Heart left ventricle (tissue), 16 donors: ENCODE data around the gene CXCL5. TPM values are rescaled to one million over a fixed set of nuclear protein-coding genes. Genes with fewer than 3 reads are reported as not detected.
"Not testable (repeated sequence)": the region's sequence is repeated elsewhere in the genome, so short reads cannot be mapped to it uniquely, and the experiment has no call there.

Source experiments
- ATAC-seq, 4 donors: fragments of 200-7000 bp; cut with Tn5 transposase; one replicate each; pipeline ENCODE4 v1.9.1; 2020 to 2022; ENCODE audit warnings: moderate library complexity in 4 of 4, mild to moderate bottlenecking in 3 of 4, moderate number of reproducible peaks in 1 of 4
- DNase-seq, 5 donors: peaks; one replicate each; pipeline ENCODE4 v3.0.0-alpha.2; 2020
- H3K27ac ChIP-seq, 12 donors: fragments of 200-600 bp; sonication (generic) in 4 of 12; one replicate each; pipeline versions ENCODE4 v1.5.0 to v1.8.0; 2016 to 2022; ENCODE audit warnings: mild to moderate bottlenecking in 2 of 12
- H3K27me3 ChIP-seq, 9 donors: fragments of 200-600 bp; sonication (generic) in 2 of 9; one replicate each; pipeline versions ENCODE4 v1.5.1 to v1.8.0; 2016 to 2022; ENCODE audit warnings: mild to moderate bottlenecking in 3 of 9
- H3K36me3 ChIP-seq, 9 donors: fragments of 200-600 bp; sonication (generic) in 2 of 9; one replicate each; pipeline versions ENCODE4 v1.5.0 to v1.8.0; 2018 to 2022; ENCODE audit warnings: mild to moderate bottlenecking in 2 of 9
- H3K4me1 ChIP-seq, 12 donors: fragments of 200-600 bp; sonication (generic) in 4 of 12; one replicate each; pipeline versions ENCODE4 v1.5.0 to v1.8.0; 2016 to 2022; ENCODE audit warnings: mild to moderate bottlenecking in 3 of 12
- H3K4me3 ChIP-seq, 12 donors: fragments of 200-600 bp; sonication (generic) in 4 of 12; one replicate each; pipeline versions ENCODE4 v1.5.0 to v1.8.0; 2017 to 2022; ENCODE audit warnings: mild to moderate bottlenecking in 9 of 12, moderate library complexity in 4 of 12
- H3K9me3 ChIP-seq, 12 donors: fragments of 200-600 bp; sonication (generic) in 4 of 12; one replicate each; pipeline versions ENCODE4 v1.5.0 to v1.8.0; 2016 to 2022; ENCODE audit warnings: mild to moderate bottlenecking in 1 of 12
- POLR2A ChIP-seq, 2 donors: fragments of 450-650 bp; IDR thresholded peaks; one replicate each; pipeline ENCODE4 v1.6.1; 2017; ENCODE audit warnings: antibody characterized with exemption in 2 of 2, mild to moderate bottlenecking in 2 of 2, moderate library complexity in 2 of 2
- WGBS, 4 donors: extraction: QIAGEN DNeasy Blood & Tissue Kit in 2 of 4; methylation state at CpG; one replicate each; pipeline versions ENCODE4 v1.1.5 to v1.1.7; 2013 to 2018; 5-methylcytosine and 5-hydroxymethylcytosine counted together
- intact Hi-C, 10 donors: fragments of 100-400 bp; cut with DNase I; formaldehyde crosslinking; loops; one replicate each; pipeline versions ENCODE4 v1.11.1 to v1.14.2; 2022
- polyA plus RNA-seq, 2 donors: library from polyadenylated mRNA; stranded (reverse); fragments of 200-250 nt; gene quantifications; one replicate each; pipeline ENCODE4 v1.2.3, GENCODE V29; 2013
- total RNA-seq, 9 donors: library from RNA; depleted of rRNA in 2 of 9; stranded (reverse); fragments of >200 nt in 2 of 9; fragmentation: NEBNext Ultra II Directional in 3 of 9; extraction: Animal tissue kit (Norgen Biotek cat#: 25700) in 3 of 9; gene quantifications; one replicate each; pipeline versions ENCODE4 v1.1.0 to v1.2.4, GENCODE V29; 2016 to 2023
- TF ChIP-seq, protein P1 (sequence below), 12 donors: fragments of 200-600 bp; sonication (generic) in 4 of 12; IDR thresholded peaks; one replicate each; pipeline versions ENCODE4 v1.5.0 to v1.8.0; 2018 to 2022; ENCODE audit warnings: antibody characterized with exemption in 12 of 12, mild to moderate bottlenecking in 5 of 12
- donor health status: ischemic (EF 13 %, LVEDD 7.1; RV severe dilation, severe dysfunction).
- donor health status: healthy with polysubstance abuse.
- donor health status: DM: no; HTN: yes; CAD: no.
- donor health status: DM: no; HTN: no; CAD: no.
- donor health status: ischemic (EF 25% LVEDD 6.9; RV normal size, moderate dysfunction).
- donor health status: ischemic (EF 25% LVEDD 5.7; RV mildly dilated, moderate dysfunction).
- donor health status: healthy.
- donor health status: DM: yes; HTN: yes; CAD: no.
- donor health status: ischemic (EF 35%, LVEDD 5.7; RV mildly dilated, moderate dysfunction).
- donor health status: nonischemic (EF 11% LVEDD 7.7; RV severe dilation, severe dysfunction).
- donor health status: DM: yes; HTN: yes; CAD: no.
- donor health status: PGD.
- donor health status: ischemic (EF 29% LVEDD 5.4; RV normal size, mild dysfunction).
- donor health status: nonischemic (EF 23%, LVEDD 6.1; RV moderate dilation, normal function).

CXCL5 gene
- total and polyA plus RNA-seq, 11 donors, result 0.08 to 0.51 (median 0.10) TPM; not detected in 8

DNA sequence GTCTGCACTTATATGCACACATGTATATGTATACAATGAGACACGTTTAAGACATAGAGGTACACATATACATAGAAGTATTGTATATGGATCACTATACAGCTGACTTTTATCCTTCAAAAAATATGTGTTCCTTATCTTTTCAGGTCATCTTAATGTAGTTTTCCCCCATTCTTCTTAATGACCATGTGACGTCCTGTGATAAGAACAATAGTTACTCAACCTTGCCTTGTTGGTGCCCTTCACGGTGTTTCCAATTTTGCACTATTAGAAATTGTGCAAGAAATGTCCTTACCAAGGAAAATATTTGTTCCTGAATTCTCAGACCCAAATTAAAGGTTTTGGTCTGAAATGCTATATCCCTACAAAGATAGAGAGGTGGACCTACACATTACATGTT, 9.4 kb downstream of the CXCL5 start:
- no peak overlapping the region for H3K27ac ChIP-seq
- no peak for DNase-seq
- H3K36me3 ChIP-seq, result no peaks in the 10 kb centered on the region
- peaks cover 0 to 10% (median 0%) of the 10 kb centered on the region in 9 donors for H3K27me3 ChIP-seq
- intact Hi-C loops, result no loop called here
- H3K4me1 ChIP-seq, result no peaks in the 10 kb centered on the region
- ATAC-seq, result no peak
- H3K4me3 ChIP-seq, result no peak overlapping the region
- no peaks in the 10 kb centered on the region for H3K9me3 ChIP-seq
- no peak for TF ChIP-seq POLR2A (IDR thresholded peaks at IDR 0.05)
- TF ChIP-seq, protein P1, sequence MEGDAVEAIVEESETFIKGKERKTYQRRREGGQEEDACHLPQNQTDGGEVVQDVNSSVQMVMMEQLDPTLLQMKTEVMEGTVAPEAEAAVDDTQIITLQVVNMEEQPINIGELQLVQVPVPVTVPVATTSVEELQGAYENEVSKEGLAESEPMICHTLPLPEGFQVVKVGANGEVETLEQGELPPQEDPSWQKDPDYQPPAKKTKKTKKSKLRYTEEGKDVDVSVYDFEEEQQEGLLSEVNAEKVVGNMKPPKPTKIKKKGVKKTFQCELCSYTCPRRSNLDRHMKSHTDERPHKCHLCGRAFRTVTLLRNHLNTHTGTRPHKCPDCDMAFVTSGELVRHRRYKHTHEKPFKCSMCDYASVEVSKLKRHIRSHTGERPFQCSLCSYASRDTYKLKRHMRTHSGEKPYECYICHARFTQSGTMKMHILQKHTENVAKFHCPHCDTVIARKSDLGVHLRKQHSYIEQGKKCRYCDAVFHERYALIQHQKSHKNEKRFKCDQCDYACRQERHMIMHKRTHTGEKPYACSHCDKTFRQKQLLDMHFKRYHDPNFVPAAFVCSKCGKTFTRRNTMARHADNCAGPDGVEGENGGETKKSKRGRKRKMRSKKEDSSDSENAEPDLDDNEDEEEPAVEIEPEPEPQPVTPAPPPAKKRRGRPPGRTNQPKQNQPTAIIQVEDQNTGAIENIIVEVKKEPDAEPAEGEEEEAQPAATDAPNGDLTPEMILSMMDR (IDR thresholded peaks at IDR 0.05), result no peak
- WGBS, 4 donors, result 55 to 67% (median 65%) methylated on average over 3 of the region's 3 CpGs

DNA sequence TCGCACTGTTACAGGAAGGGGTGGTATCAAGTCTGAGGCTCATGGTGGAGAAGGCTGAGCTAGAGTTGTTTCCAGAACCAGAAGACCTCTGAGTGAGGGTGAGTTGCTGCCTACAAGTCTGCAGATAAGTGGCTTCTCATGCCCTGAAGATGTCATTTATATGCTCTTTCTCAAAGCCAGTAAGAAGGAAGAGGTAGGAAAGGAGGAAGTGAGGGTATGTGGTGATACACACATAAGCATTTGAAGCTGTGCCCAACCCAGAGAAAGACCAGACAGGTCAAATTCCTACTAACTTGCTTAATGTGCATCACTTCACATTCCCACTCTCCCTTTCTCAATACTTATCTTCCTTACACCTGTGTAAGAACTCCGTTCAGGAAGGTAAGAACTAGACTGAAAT, 10.4 kb downstream of the CXCL5 start, which contains the start of gene PPBP:
TSS of gene PPBP (minus strand) at position 130 of the 400 bp plus-strand sequence. CDS start at position 43, 87 bp downstream.
- intact Hi-C loops, result no loop called here
- no peak for ATAC-seq

DNA sequence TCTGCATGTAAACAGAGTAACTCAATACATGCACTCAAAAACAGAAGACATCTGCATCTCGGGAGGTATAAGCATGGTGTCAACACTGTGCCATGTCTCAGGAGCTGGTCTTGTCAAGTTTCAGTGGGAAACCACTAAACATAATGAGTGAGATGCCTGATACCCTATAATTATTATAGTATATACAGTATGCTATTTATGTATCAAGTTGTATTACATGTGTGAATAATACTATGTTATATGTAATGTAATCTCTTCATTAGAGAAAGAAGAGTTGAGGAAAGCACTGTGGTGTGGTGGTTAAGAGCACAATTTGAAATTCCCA, 13.0 kb downstream of the CXCL5 start:
- intact Hi-C loops, result no loop called here
- 49 to 62% (median 53%) methylated on average over 1 of the region's 1 CpG for WGBS, 4 donors
- no peaks in the 10 kb centered on the region for H3K9me3 ChIP-seq
- H3K27ac ChIP-seq, result no peak overlapping the region
- no peak overlapping the region for H3K4me3 ChIP-seq
- no peaks in the 10 kb centered on the region for H3K36me3 ChIP-seq
- DNase-seq (no peak), ATAC-seq (no peak)
- TF ChIP-seq, protein P1 (IDR thresholded peaks at IDR 0.05), result no peak
- TF ChIP-seq POLR2A (IDR thresholded peaks at IDR 0.05), result no peak
- peaks cover 0 to 4% (median 0%) of the 10 kb centered on the region in 12 donors for H3K4me1 ChIP-seq
- H3K27me3 ChIP-seq, result peaks cover 0 to 16% (median 0%) of the 10 kb centered on the region in 9 donors

More for the DNA sequence above, 10.4 kb downstream of the CXCL5 start, which contains the start of gene PPBP:
- H3K9me3 ChIP-seq, result no peaks in the 10 kb centered on the region
- H3K27me3 ChIP-seq, result peaks cover 0 to 10% (median 0%) of the 10 kb centered on the region in 9 donors
- TF ChIP-seq POLR2A (IDR thresholded peaks at IDR 0.05), result no peak
- TF ChIP-seq, protein P1 (IDR thresholded peaks at IDR 0.05), result no peak
- no peak for DNase-seq
- no peak within 1 kb of the TSS for H3K4me3 ChIP-seq
- no peaks in the 10 kb centered on the region for H3K4me1 ChIP-seq
- WGBS, 4 donors, result 81 to 86% (median 85%) methylated on average over 2 of the region's 2 CpGs
- H3K27ac ChIP-seq, result no peak within 1 kb of the TSS
- H3K36me3 ChIP-seq, result no peaks in the 10 kb centered on the region

DNA sequence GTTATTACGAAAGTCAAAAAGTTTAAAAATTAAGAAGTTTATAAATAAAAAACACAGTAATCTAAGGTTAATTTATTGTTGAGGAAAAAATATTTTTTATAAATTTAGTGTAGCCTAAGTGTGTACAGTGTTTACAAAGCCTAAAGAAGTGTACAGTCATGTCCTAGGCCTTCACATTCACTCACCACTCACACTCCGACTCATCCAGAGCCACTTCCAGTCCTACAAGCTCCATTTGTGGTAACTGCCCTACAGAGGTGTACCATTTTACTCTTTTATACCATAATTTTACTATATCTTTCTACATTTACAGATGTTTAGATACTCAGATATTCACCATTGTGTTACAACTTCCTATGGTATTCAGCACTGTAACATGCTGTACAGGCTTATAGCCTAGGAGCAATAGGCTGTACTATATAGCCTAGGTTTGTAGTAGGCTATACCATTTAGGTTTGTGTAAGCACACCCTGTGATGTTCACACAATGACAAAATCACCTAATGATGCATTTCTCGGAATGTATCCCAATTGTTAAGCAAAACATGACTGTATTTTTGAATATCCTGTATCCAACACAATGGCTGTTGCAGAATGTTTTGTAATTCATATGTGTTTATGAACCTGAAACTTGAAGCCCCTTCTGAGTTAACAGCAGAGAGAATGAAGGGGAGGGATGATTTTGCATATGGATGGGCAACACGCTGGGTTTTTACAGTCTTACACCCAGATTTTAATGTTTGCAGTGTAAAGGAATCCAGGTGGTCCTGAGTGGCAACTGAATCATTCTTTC, 13.5 kb downstream of the CXCL5 start:
- no peak for DNase-seq
- ATAC-seq, result no peak
- no peak overlapping the region for H3K4me3 ChIP-seq
- intact Hi-C loops, result no loop called here
- 71 to 76% (median 75%) methylated on average over 4 of the region's 4 CpGs for WGBS, 4 donors
- TF ChIP-seq POLR2A (IDR thresholded peaks at IDR 0.05), result no peak
- TF ChIP-seq, protein P1 (IDR thresholded peaks at IDR 0.05), result no peak
- no peaks in the 10 kb centered on the region for H3K36me3 ChIP-seq
- H3K9me3 ChIP-seq, result no peaks in the 10 kb centered on the region
- H3K27me3 ChIP-seq, result peaks cover 0 to 16% (median 0%) of the 10 kb centered on the region in 9 donors
- H3K4me1 ChIP-seq, result peaks cover 0 to 4% (median 0%) of the 10 kb centered on the region in 12 donors
- H3K27ac ChIP-seq, result no peak overlapping the region

DNA sequence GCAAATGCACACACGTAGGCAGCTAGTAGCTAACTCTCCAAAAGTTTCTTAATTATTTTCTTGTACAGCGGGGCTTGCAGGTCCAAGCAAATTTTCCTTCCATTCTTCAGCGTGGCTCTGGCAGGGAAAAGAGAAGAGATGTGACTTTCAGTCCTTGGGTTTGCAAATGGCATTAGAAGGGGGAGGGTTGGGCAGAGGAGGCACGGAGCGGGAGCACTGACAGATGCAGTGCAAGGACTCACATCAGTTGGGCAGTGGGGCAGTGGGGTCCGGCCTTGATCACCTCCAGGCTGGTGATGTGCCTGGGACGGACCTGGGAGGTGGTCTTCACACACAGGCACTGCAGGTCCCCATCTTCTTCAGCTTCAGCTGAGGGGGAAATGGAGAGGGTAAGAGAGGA, 17.3 kb downstream of the CXCL5 start:
- H3K4me1 ChIP-seq, ATAC-seq, H3K9me3 ChIP-seq, intact Hi-C loops, H3K4me3 ChIP-seq, H3K36me3 ChIP-seq, H3K27ac ChIP-seq: not testable (repeated sequence)
- 77 to 85% (median 80%) methylated on average over 7 of the region's 7 CpGs for WGBS, 4 donors
- DNase-seq, result peak in 1 of 5 donors; percentile 45
- peaks cover 0 to 16% (median 0%) of the 10 kb centered on the region in 9 donors for H3K27me3 ChIP-seq
